NOMO-1 treated with DMSO at 0.1 percent for 48 hours (cell line): Measurements from ENCODE around the gene DGKG.

ENCODE experiments used
- DNase-seq: peaks from one replicate; lab custom pipeline; 2025; ENCODE audit not compliant: unreplicated experiment; lab: John Stamatoyannopoulos, UW

DGKG gene

DNA sequence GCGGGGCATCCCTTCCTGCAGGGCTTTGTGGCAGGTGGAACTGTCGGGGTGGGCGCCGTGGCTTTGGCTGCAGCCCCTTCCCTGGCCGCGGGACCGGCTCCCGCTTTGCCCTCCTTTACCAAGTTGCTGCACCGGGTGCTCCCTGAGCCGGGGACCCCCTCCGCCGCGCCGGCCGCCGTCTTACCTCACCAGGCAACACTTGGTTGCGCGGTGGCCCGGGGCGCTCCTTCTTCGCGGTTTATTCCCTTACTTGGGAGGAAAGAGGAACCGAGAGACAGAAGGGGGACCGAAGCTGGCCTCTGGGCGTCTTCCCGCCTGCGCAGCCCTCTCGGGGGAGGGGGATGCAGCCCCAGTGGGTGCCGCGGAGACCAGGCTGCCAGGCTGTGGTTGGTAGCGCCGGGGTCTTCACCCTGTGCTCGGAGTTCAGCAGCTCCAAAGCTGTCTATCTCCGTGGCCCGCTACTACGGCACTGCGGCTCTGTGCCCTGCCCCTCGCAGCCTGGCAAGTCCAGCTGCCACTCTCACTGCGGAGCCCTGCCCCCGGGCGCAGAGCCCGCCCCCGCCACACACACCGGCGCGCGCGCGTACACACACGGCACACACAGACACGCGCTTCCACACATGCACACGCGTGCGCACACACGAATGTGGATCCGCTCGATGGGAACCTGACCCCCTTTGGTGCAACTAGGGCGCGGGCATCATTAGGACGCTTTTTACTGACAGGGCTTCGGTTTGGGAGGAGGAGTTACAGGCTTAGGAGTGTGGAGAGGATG lies at the start of gene DGKG:
DGKG (minus strand) TSS at position 473 of the 775 bp plus-strand sequence. CDS start 41,775 bp downstream, outside the sequence.
- DNase-seq = peak; percentile 89

DNA sequence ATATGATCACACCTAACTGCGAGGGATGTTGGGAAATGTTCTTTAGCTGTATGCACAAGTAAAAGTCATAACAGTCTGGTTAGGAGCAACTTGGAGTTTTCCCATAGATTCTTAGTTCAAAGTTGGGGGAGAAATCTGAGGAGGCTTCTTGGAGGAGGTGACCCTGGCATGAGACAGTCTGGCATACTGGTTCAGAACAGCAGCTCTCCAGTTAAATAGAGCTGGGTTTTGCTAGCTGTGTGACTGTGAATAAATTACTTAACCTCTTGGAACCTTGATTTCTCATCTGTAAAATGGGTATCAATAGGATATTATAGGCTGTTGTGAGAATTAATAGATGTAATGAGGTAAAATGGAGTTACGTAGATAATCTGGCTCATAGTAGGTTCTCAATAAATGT lies 49.1 kb upstream of the DGKG start:
- no peak for DNase-seq

DNA sequence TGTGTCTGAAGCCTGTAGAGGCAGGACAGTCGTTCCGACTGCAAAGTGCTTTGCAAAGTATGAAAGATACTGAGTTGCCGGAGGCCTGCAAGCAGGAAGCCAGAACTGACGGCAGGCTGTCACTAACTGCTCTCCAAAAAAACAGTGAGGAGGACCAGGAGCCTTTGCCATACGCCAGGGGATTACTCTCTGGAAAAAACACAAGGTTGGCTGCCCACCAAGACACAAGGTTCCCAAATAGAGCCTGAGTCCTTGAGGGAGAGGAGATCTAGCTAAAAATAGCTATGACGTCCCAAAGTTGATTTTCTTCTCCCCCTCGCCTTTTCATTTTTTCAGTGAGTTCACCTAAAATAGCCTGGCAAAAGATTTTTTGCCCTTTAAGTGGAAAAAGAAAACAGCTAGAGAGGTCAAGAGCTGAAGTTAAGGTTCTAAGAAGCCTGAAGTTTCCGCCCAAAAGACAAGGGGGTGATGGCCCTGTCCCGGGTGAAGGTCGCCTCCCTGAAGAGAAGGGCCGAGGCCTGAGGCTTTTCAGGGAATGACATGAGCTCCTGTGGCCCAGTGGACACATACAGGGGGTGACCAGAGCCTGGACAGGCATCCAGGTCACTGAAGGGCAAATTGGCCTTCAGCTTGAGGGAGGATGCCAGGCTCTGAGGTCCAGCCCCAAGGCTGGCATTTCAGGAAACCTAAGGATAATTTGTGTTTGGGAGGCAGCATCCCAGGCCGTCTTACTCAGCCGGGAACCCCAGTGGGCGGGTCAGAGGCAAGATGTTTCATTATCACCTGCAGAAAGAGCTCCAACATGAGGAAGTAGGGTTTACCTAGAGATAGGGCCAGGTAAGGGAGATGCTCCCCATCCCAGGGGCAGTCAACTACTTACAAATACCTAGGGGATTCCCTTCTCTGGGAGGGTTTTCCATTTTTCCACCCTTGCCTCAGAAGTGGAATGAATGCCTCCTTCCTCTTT lies 44.9 kb upstream of the DGKG start:
- DNase-seq = no peak

DNA sequence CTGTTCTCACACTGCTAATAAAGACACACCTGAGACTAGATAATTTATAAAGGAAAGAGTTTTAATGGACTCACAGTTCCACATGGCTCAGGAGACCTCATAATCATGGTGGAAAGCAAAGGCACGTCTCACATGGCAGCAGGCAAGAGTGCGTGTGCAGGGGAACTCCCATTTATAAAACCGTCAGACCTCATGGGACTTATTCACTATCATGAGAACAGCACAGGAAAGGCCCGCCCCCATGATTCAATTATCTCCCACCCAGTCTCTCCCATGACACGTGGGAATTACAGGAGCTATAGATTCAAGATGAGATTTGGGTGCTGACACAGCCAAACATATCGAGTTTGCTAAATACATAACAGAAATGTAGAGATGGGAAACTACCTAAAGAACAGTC lies 39.5 kb upstream of the DGKG start:
- DNase-seq = no peak

DNA sequence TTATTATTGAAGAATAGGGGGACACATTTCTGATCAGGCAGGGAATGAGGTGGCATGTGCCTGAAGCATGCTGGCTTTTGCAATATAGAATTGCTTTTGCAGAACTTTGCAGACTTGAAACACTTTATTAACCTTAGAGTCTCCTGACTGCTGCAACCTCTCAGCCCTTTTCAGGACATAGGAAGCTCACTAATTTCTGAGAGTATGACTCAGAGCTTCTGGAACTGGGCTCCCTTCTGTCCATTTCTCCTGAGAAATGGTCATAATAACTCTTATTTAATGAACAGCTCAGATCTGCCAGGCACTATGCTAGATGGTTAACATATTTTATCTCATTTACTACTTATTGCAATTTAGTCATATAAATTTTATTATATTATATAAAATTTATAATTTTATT lies 38.6 kb upstream of the DGKG start:
- peak; percentile 11 for DNase-seq

DNA sequence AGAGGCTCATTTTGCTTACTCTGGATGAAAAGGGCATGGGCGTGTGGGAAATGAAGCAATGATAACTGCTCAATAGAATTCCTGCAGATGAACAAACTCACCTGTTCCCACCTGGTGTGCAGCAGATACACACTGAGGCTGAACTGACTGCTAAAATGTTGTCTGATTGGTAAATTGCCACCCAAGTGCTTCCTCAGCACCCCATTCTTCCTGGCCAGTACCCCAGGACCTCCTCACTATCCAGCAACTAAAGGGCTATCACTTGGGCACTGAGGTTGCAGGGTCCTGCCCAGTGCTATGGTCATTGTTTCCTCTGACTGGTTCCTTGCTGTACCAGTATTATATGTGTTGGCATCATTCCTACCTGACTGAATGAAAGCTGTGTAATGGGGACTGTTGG lies 38.0 kb upstream of the DGKG start:
- DNase-seq = no peak

DNA sequence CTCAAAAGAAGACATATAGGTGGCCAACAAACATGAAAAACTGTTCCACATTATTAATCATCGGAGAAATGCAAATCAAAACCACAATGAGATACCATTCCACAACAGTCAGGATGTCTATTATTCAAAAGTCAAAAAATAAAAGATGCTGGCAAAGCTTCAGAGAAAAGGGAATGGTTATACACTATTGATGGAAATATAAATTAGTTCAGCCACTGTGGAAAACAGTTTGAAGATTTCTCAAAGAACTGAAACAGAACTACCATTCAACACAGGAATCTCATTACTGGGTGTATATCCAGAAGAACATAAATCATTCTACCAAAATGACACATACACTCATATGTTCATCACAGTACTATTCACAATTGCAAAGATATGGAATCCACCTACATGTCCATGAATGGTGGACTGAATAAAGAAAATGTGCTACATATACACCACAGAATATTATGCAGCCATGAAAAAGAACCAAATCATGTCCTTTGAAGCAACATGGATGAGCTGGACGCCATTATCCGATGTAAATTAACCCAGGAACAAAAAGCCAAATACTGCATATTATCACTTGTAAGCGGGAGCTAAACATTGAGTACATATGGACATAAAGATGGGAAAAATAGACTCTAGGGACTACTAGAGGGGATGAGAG lies 32.7 kb upstream of the DGKG start:
- DNase-seq = no peak

DNA sequence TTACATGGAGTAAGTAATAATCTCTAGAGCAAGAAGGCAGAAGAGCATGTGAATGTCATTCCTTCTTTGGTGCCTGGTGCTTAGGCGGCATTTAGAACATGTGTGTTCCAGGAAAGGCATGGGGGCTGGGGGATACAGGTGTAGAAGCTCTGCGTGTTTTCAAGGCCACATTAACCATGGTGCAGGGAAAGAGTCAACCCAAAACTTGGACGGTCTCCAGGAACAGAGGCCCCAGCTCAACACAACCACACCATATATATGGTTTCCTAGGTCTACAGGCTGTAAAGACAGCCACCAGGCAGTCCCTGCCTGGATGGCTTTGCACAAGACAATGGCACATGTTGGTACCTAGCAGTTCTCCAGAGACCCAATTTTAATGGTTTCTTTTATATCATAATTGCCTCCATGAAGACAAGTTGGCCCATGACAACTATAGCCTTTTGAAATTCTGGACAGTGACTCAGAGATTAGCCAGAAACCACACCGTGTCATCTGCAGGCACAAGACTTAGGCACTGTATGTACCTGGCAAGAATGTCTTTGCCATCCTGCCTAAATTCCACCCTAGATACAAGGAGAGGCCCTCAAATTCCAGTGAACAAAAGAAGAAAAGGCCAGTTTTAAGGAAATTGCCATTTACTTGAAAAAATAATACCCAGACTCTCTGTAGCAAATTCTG lies 25.0 kb upstream of the DGKG start:
- no peak for DNase-seq

DNA sequence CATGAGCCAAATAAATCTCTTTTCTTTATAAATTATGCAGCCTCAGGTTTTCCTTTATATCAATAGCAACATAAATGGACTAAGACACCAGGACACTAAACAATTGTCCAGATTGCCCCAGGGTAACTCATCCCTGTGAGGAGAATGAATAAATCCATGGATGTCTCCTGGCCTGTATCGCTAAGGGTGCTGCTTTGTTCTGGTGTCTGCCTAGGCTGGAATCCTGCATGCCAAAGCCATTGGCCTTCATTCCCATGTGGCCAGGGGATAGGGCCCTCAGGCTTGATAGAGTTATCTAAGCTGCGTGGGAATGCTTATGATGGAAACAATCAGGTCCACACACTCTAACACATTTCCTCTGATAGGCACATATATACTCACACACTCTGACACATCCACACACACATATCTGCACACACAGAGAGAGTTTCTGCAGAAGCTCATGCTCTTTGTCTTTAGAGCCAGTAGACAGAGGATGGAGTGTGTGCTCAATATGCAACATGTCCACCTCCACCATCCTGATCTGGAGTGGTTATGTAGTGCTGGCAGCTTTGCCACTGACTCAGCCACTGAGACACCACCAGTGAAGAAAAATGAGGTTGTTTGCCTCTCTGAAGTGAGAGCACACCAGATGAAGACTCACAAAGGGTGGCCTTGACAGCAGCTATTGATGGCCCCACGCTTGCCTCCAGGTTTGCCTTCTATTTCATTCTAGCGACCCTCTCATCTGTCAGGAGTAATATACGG lies 24.0 kb upstream of the DGKG start:
- no peak for DNase-seq

DNA sequence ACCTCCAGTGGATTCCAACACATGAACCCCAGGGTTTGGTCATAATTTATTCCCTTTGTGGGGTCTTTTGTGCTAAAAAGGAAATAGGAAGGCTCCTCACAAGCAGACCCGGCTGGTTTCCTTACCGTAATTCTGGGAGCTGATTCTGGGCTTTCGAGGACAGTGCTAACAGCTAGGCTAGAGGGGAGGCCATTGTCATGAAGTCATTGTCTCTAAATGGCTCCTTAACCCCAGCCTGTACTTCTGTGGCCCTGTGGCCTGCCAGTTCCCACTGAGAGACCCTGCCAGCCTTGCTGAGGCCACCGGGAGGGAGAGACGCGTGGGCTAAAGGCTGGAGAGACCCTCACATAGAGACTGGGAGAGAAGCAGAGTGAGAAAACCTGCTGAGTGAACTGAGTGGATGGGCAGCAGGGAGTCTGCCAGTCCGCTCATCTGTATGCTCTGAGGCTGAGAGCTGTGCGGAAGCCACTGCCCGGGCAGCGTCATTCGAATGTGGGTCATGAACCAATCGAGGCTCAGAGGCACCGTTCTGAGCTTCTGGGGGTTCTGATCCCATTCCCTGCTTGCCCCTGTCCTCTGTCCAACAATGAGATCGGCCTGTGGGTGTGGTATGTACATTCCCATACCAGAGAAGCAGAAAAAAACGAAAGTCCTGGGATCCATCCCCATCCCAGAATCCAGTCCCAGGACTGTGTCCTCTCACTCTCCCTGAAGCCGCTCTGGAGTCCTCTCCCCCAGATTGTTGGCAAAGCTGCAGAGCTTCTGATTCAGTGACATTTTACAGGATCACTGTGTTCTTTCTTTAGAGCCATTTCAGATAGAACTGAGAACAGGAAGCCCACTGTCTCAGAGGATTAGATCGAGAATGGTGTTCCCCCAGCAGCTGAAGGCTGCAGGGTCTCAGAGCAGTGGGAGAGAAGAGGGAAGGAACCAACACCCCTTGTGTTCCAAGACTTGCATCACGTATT lies 21.3 kb upstream of the DGKG start:
- no peak for DNase-seq

DNA sequence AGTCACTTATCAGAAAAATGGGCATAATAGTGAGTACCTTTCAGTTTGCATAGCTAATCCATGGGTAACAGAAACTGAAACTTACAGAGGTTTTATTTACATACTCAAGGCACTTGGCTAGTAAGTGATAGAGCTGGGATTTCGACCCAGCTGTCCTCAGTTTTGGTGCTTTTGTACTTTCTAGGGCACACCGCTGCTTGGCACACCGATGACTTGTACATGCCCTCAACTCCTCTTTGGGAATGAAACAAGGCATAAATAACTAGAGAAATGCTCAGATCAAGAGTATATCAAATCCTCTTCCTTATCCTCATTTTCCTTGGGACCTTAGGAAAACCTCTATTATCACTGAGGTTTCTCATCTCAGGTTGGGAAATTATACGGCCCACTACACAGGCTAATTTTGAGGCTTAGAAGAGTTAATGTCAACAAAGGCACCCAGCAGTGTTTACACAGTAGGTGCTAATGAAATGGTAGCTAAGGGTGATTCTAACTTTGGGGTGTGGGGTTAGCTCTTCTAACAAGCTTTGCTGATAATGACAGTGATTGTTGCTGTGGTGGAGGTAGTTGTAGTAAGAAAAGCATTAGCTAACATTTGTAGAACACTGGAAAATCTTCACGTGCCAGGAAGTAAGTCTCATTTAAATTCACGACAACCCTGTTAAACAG lies 20.3 kb upstream of the DGKG start:
- DNase-seq = no peak

DNA sequence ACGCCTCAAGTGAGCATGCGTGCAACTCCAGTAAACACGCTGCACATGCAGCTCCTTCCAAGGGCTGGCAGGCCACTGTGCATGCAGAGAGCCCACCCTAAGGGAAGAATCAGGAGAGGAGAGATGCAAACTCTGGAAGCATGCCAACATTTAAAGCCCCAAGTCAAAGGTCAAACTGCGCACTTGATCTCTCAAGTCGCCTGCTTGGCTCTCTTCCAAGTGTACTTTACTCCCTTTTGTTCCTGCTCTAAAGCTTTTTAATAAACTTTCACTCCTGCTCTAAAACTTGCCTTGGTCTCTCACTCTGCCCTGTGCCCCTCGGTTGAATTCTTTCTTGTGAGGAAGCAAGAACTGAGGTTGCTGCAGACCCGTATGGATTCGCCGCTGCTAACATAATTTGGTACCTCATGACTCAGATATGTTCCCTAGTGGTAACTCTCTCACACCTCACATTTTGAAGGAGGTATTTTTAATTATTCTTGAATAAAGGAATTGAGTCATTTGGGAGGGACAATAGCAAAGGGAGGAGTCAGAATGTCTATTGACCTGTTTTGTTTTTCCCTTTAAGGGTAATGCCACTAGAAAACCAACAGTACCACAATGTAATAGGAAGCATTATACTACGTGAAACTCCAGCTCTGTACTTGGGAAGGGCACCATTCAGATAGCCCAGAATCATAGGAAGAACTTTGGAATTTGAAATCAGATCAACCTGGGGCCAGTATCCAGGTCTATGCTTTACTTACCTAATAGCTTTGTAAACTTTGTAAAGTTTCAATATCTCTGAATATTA lies 19.6 kb upstream of the DGKG start:
- DNase-seq = no peak

DNA sequence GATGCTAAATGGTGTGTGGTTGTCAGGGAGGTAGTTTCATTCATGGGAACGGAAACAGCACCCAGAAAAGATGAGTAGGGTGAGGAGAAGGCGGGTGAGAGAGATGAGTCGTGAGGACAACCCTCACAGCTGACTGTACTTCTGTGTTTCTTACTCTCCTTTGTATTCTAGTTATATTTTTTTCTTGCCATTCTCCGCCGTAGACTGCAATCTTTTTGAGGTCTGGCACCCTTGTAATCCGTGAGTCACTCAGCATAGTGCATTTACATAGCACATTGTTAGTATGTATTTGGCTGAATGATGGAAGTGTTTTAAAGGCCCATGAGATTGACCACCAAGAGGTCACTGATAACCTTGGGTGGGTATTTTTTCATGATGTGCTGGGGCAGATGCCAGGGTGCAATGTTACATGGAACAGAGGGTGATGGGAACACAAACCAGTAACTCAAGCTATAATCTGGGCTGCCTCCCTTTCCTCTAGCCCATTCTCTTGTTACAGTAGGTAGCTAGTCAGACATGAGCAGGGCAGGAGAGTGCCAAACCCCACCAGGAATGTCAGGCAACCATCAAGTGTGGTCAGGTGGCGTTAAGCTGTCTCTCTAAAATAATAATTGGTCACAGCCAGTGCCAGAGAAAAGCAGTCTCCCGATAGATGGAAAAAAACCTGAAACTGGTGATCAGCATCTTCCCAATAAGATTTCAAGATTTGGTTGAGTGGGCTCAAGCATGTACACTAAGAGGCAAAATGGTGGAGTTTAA lies 18.8 kb upstream of the DGKG start:
- no peak for DNase-seq

DNA sequence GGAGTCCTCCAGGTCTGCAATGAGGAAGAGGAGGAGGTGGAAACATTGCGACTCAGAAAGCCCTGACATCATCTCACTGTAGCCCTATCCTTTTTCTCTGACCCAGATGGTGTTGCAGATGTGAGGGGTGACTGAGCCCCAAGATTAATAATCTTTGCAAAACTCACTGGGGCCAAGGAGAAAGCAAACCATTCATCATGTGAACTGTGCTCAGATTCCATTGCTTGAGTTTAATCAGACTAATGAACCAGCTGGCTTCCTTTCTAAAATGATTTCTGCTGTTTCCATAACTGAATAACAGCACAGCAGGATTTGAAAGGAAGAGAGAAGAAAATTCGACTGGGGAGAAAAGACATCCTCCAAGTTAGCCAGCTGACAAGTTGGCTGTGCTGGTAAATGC lies 13.4 kb upstream of the DGKG start:
- no peak for DNase-seq

DNA sequence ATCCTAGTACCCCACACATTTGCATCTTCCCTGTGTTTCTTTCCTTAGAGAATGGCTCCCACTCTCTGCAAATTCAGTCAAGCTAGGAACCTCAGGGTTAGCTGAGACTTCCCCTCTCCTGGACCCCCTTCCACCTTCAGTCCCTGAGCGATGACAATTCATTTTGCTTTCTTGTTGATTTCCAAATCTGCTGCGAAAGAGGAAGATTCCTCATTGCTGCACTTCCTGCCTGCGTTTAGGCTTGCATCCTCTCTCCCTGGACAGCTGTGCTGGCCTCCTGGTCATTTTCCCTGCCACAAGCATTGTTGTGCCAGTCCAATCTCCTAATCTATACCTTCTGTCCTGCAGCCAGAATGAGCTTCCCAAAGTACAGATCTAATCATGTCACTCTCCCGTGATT lies 12.3 kb upstream of the DGKG start:
- peak; percentile 61 for DNase-seq

DNA sequence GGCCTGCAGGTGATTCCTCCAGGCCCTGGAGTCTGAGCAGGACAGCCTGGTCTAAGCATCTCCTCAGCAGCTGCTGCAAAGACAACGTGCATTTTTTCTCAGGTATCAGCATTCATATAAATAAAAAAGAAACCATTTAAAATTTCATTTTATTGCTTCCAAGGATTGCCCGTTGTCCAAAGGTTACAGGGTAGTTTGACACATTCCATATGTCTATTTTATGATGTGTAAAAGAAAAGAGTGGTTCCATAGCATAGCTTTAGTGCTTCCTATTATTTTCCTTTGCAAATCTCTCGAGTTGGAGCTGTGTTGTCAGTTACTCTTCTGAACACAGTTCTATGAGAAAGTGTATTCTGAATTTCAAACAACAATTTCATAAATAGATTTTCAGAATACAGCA lies 7.2 kb upstream of the DGKG start:
- DNase-seq = no peak

DNA sequence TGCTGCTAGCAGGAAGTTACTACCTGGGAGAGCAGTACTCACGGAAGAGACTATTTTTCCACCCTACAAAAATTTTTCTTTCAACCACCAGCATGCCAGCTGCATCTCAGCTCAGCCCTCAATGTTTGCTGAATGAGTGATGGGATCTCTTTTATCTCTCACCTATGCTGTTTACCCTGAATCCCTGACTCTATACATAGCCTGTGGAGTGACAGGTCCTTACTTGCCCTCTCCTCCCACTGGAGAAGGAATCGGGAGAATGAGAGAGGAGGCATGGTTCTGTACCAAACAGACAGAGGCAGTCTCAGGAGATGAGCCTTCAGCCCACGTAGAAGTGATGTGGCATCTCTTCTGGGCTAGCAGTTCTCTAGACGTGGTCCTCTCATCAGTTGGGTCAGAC lies 6.7 kb upstream of the DGKG start:
- DNase-seq = no peak
